Left hindlimb (tissue), 1 donor: ENCODE results near the gene RNF40.

Experiments used
- DNase-seq: peaks from one replicate; pipeline ENCODE4 v3.0.0-alpha.2; 2018

Gene RNF40

DNA sequence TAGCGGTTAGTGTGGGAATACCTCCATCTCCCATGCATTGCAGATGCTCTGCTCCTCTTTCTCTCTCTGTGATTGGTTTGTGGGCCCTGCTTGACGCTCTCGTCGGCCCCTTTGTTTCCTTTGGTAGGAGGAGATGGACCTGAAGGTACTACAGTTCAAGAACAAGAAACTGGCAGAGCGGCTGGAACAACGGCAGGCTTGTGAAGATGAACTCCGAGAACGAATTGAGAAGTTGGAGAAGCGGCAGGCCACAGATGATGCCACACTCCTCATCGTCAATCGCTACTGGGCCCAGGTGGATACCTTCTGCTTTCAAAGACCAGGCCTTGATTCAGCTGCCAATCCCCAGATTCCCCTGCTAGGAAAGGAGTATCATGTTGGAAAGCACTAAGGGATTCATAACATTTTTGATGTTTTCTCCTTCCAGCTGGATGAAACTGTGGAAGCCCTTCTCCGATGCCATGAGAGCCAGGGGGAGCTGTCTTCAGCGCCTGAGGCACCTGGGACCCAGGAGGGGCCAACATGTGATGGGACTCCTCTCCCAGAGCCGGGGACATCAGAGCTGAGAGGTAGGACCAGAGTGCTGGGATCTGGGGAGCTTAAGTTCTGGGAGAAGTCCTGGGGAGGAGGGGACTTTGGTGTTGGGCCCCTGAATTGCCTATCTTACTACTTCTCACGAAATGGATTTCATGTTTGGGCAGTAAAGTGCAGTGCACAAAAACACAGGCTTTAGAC lies 1.0 kb downstream of the RNF40 start:
- peak; percentile 26 for DNase-seq

DNA sequence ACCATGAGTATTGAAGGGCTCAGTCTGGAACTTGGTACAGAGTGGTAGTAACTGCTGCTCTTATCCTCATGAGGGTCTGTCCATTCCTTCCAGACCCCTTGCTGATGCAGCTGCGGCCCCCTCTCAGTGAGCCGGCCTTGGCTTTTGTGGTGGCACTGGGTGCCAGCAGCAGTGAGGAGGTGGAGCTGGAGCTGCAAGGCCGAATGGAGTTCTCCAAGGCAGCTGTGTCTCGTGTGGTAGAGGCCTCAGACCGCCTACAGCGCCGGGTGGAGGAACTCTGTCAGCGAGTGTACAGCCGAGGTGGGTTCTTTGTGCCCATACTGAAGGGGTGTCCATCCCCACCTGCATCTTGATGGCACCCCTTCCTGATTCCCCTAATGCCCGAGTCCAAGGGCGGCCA lies 2.0 kb downstream of the RNF40 start:
- peak; percentile 24 for DNase-seq

DNA sequence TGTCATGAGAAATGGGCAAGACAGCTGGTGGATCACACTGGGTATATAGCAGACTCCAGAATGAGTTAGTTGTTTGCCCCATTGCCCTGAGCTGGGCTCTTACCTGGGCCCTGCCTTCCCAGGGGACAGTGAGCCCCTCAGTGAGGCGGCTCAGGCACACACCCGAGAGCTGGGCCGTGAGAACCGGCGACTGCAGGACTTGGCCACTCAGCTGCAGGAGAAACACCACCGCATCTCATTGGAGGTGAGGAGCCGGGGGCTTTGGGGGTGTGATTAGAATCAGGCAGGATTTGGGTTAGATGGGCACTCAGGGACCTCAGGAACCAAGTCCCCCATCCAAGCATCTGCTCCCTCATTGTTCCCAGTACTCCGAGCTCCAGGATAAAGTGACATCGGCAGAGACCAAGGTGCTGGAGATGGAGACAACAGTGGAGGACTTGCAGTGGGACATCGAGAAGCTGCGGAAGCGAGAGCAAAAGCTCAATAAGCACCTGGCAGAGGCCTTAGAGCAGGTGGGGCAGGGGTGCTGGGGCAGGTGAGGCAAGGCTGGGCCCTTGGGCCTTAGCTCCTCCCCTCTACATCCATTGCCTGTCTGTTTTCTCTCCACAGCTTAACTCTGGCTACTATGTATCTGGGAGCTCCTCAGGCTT lies 2.8 kb downstream of the RNF40 start:
- DNase-seq, result peak; percentile 18

DNA sequence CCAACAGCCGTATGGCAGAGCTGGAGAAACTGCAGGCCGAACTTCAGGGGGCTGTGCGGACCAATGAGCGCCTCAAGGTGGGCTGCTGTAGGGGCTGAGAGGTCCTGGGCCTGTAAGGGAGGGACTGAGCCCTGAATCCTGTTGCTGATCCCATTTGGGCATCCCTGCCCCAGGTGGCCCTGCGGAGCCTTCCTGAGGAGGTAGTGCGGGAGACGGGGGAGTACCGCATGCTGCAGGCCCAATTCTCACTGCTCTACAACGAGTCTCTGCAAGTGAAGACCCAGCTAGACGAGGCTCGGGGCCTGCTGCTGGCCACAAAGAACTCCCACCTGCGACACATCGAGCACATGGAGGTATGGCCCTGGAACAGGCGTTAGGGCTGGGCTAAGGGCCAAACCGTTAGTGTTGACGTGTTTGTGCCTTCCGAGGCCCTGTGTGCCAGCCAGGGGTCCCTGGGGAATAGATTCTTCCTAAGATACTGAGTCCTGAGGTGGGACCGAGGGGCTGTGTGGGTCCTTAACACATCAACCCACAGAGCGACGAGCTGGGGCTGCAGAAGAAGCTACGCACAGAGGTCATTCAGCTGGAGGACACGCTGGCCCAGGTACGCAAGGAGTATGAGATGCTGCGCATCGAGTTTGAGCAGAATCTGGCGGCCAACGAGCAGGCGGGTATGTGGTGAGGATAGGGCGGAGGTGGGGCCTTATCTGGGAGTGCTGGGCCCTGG lies 4.2 kb downstream of the RNF40 start:
- peak; percentile 26 for DNase-seq

DNA sequence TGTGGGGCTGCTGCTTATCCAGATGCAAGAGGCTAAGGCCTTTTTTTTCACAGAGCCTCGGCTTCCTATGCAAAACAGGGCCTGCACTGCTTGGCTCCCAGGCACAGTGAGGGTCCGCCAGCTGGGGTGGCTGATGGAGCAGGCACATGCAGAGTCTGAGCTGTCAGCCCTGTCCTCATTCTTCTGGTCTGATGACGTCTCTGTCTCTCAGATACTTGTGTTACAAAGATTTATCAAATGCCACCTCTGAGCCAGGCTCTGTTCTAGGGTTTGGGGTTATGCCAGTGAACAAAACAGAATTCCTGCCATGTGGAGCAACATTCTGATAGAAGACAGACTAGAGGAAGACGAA lies 4.8 kb downstream of the RNF40 start:
- no peak for DNase-seq

DNA sequence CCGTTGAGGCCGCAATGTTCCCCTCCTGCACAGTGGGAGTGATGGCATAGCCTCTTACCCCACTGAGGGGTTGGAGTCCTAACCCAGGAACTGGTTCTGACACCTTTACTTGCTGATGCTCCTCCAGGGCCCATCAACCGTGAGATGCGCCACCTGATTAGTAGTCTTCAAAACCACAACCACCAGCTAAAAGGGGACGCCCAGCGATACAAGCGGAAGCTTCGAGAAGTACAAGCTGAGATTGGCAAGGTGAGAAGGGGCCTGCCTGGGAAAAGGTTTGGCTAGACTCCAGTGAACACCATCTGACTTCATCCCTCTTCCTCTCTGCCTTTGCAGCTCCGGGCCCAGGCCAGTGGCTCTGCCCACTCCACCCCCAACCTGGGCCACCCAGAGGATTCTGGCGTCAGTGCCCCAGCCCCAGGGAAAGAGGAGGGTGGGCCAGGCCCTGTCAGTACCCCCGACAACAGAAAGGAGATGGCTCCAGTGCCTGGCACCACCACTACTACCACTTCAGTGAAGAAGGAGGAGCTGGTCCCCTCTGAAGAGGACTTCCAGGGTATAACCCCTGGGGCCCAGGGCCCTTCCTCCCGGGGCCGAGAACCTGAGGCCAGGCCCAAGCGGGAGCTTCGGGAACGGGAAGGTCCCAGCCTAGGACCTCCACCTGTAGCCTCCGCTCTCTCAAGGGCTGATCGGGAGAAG lies 5.8 kb downstream of the RNF40 start:
- DNase-seq, result no peak

DNA sequence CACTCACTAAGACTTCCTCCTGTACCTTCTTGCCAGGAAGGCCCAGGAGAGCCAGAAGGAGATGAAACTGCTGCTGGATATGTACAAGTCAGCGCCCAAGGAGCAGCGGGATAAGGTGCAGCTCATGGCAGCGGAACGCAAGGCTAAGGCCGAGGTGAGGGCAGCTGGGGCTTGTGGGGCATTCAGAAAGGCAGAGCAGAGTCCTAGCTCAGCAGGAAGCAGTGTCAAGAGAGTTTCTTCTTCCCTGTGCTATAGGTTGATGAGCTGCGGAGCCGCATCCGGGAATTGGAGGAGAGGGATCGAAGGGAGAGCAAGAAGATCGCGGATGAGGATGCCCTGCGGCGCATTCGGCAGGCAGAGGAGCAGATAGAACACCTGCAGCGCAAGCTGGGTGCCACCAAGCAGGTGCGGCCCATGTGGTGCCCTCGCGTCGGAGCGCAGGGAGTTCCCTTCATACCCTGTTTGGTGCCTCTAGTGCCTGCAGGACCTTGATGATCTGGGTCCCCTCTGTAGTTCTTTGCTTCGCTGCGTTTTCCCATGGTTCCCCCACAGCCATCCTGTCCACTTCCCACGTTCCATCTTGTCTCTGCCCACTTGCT lies 6.6 kb downstream of the RNF40 start:
- no peak for DNase-seq

DNA sequence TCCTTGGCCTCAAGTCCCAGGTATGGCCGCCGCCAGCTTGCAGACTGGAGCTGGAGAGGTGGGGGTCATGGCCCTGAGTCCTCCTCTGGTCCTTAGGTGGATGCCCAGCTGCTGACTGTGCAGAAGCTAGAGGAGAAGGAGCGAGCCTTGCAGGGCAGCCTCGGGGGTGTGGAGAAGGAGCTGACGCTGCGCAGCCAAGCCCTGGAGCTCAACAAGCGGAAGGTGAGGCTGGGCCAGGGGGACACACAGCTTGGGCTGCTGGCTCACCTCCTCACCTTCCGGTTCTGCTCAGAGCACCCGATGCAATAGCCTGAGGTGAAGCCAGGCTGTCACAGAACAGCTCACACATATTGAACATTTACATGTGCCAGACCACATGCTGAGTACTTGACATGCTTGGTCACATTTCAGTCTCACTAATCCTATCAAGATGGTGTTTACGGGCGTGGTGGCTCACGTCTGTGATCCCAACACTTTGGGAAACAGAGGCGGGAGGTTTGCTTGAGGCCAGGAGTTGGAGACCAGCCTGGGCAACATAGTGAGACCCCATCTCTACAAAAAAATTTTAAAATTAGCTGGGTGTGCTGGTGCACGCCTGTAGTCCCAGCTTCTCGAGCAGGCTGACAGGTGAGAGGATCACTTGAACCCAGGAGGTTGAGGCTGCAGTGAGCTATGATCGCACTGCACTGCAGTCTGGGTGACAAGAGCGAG lies 7.4 kb downstream of the RNF40 start:
- no peak for DNase-seq

DNA sequence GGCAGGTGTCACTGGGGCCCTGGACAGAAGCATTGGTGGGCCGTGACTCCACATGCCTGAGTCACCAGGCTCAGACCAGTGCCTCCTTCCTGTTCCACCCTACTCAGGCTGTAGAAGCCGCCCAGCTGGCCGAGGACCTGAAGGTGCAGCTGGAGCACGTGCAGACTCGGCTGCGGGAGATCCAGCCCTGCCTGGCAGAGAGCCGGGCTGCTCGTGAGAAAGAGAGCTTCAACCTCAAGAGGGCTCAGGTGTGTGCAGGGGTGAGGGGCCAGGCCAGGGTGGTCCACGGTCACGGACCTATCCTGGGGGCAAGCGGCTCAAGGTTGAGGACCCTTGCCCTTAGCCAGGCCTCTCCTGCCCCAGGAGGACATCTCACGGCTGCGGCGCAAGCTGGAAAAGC lies 9.6 kb downstream of the RNF40 start:
- DNase-seq, result no peak

DNA sequence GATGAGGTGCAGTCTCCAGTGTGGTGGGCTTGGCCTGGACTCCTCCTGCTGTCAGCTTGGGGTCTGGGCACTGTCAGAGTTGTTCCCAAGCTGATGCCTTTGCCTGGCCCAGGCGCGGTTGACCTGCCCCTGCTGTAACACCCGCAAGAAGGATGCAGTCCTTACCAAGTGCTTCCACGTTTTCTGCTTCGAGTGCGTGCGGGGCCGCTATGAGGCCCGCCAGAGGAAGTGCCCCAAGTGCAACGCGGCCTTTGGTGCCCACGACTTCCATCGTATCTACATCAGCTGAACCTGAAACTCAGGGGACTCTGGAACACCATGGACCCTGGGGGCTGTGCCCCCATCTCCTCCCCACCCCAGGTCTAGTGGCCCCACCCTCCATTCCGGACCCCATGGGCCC lies 11.7 kb downstream of the RNF40 start:
- no peak for DNase-seq

DNA sequence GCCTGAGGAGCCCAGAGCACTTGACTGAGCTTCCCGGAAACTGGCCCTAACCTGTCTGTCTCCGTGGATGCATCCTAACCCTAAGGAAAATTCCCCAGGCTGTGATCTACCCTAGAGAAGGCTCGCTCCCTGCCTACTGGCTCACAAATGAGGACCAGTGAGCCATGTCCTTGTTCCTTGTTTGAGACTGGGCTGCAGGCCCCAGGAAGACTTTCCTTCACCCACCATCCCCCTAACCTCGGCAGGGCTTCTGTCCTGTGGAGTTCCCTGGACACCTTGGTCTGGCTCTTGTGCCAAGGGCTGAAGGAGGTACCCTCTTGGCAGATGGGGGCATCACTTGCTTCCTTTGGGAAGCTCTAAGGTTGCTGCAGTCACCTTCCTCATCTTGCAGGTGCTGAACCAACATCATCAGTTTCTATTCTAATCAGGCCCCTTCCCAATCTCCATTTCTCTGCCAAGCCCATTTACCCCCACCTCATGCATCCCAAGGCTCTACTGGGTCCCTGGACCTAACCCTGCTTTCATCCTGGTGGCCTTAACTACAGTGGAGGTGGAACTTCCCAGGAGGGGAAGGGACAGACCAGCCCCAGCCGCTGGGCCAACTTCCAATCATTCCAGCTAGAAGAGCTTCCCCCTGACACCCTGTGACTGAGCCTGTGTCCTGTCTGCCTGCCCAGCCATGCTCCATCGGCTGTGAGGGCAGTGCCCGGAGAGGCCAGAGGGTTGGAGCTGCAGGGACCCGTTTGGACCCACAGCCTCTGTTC lies 12.4 kb downstream of the RNF40 start:
- no peak for DNase-seq

DNA sequence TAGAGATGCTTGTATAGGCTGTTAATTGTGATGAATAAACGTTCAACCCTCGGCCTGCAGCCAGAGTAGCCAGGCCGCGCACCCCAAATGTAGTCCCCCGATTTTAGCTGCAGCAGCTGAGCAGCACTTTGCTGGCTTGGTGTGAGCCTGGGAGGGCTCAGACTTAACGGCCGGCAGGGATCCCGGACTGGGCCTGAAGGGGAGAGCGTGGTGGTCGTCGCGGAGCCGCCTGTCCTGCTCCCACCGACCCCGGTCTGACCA lies 12.9 kb downstream of the RNF40 start:
- DNase-seq, result no peak

DNA sequence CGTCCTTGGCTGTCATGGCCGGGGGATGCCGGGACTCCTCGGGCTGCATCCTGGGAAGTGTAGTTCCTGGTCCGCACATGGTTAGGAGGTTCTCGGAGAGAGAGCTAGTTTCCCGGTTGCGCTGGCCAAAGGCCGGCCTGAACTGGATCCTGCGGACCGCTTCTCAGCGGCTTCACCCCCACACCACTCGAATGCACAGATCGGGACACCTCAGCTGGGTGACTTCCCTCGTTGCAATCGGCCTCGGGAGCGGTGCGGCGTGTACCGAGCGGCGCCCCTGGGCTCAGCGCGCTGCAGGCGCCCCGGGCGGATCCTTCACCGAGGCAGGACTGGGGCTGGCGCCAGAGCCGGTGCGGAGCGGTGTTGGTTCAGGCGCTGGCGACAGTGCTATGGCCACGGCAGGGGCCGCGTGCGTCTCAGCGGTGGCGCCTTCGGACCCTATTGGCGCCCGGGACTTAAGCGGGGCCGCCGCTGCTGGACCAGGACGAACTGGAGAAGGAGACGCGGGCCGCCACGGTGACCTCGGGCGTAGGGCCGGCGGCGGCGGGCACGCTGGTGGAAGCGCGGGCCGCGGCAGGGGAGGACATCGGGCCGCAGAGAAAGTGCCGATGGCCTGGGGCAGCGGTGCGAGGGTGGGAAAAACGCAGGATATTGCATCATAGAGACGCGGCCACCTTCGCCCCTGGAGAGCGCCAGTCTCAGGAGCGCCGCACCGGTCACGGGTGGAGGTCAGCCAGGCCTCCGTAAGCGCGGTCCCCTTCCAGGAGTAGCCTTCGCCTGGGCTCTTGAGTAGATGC lies 13.5 kb downstream of the RNF40 start:
- peak; percentile 91 for DNase-seq

DNA sequence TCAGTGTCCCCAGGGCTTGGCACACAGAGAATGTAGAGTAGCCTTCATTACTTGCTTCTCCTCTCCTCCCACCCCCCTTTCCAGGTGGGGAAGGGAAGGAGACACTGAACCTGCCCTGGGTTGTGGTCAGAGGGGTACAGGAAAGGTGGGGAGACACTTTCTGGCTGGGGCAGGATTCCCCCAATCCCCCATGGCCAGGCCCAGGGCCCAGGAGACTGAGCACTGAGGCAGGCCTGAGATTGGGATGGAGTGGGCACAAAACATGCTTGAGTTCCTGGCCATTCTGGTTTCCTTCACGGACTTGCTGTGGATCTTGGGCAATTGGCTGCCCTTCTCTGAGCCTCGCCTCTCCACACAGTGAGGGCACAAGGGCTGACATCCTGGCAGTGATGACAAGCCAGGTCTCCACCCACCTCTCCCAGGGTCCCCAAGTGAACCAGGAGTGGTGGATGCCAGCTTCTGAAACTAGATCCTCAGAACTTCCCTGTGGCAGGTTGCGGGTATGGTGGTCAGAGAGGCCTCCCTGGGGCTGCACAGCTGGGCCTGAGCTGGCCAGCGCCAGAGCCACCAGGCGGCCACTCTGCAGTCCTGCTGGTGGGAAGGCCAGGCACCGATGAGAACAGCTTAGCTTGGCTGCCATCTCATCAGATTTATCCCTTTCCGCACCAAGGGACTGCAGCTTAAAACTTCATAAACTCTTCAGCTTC lies 15.6 kb downstream of the RNF40 start:
- no peak for DNase-seq

DNA sequence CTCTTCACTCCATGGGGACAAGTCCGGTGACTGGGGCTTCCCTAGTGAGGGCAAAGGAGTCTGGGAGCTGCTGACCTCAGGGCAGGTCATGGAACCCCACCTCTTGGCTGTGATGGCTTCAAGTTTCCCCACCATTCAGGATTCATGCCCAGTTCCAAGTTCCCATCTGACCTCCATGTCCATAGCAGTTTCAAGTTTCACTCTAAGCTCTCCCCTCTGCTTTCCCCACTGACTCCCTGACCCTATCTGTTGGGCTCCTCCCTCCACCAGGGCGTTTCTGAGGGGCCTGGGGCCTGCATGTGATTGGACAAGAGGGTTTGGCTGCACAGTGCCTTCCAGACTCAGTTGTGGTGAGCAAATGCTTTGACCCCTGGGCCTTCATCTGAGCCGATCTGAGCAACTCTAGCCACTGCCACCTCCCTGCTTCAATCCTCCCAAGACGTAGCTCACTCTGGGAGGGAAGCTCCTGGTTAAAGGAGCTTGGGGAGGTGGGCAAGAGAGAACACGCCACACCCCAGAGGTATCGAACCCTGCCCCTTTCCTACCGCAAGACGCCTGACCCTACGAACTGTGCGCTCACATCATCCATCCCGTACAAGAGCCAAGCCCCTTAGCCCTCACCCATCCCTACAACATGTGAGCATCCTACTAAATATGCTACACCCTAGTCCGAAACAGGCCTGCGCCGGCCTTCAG lies 16.6 kb downstream of the RNF40 start:
- no peak for DNase-seq

DNA sequence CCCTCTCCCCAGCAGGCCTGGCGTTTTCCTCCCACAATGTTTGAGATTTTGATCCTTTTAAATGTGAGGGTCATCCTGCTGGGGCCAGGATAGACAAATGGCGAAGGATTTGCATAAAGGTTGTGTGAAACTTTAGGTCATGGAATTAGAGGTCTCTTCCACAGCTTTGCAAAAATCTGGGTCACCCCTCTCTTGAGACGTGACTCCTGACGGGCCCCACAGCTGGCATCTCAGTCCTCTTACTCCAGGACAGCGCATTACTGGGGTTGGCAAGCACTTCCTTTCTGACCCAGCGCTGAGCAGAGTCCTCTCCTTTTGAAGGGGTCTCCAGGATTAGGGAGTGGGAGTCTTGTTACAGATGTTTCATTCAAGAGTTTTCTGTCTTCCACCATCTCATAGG lies 17.5 kb downstream of the RNF40 start:
- DNase-seq, result no peak

DNA sequence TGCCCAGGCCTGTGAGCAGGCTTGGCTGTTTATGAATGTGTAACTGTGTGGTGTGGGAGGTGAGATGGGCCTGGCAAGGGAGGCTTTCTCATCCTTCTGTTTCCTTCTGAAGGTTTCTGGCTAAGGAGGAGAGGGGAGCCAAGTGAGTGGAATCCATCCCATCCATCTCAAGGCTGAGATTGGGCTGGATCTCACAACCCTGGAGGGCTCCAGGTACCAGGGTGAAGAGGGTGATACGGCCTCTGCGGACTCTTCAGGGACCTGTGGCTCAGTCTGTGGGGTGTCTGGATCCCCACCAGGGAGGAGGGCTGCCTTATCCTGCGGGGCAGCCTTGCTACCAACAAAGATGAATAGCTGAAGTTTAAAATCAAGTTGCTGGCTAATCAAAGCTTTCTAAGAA lies 17.9 kb downstream of the RNF40 start:
- no peak for DNase-seq

DNA sequence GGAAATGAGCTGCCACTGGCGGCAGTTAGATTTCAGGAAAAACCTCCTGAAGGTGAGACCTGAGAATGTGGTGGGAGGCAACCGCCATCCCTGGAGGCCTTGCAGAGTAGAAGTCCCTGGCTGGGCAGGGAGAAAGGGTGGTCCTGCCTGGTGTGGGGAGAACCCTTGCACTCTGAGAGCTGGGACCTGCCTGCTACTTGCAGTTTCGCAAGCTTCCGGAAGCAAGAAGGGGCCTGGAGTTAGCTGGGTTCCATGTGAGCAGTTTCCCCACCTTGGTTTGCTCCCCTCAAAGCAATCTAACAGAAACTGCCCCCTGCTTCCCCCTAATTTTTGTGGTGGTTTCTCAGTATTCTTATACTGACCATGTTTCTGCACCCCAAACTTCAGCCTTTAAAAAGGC lies 18.4 kb downstream of the RNF40 start:
- no peak for DNase-seq

DNA sequence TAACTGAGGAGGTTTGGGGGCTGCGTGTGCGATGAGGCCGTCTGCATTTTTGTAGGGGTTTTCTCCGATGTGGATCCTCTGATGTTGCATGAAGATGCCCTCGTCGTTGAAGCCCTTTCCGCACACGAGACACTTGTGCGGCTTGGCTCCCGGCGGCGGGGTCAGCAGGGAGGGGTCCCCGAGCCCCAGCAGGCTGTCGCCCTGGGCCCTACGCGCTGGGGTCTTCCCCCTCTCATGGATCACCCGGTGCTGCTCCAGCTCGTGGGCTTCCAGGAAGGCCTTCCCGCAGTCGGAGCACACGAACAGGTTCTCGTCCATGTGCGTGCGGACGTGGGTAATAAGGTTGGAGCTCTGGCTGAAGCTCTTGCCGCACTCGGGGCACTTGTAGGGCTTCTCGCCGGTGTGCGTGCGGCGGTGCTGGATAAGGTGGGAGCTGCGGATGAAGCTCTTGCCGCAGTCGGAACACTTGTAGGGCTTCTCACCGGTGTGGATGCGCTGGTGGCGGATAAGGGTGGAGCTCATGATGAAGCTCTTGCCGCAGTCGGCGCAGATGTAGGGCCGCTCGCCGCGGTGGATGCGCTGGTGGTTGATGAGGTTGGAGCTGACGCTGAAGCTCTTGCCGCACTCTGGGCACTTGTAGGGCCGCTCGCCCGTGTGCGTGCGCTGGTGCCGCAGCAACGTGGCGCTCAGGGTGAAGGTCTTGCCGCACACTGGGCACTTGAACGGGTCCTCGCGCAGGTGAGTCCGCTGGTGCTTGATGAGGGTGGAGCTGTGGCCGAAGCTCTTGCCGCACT lies 20.6 kb downstream of the RNF40 start:
- DNase-seq, result no peak
